Thyroid gland (tissue), 4 donors: ENCODE measurements around the gene RNPEPL1. TPM values are rescaled to one million over a fixed set of nuclear protein-coding genes. Genes with fewer than 3 reads are reported as not detected.

ENCODE experiments used
- DNase-seq, 2 donors: peaks; one replicate each; pipeline ENCODE4 v3.0.0-alpha.2; 2019
- H3K27ac ChIP-seq, 3 donors: fragments of 200-600 bp; sonication (generic); 1 replicate in 2 of 3; 2 replicates in 1 of 3; pipeline ENCODE4 v1.5.1; 2016 to 2019; ENCODE audit warnings: mild to moderate bottlenecking in 1 of 3, moderate library complexity in 1 of 3
- H3K27me3 ChIP-seq: fragments of 200-600 bp; sonication (generic); one replicate; pipeline ENCODE4 v1.5.1; 2019
- H3K36me3 ChIP-seq, 2 donors: fragments of 200-600 bp; sonication (generic); one replicate each; pipeline ENCODE4 v1.5.1; 2016 to 2019
- H3K4me1 ChIP-seq, 2 donors: fragments of 200-600 bp; sonication (generic); one replicate each; pipeline ENCODE4 v1.5.1; 2017 to 2019
- H3K4me3 ChIP-seq, 3 donors: fragments of 200-600 bp; sonication (generic); replicated peaks in 1 of 3; 1 replicate in 2 of 3; 2 replicates in 1 of 3; pipeline ENCODE4 v1.5.1; 2016; ENCODE audit warnings: mild to moderate bottlenecking in 1 of 3
- H3K9me3 ChIP-seq: fragments of 200-600 bp; sonication (generic); one replicate; pipeline ENCODE4 v1.5.1; 2017
- POLR2A ChIP-seq, 2 donors: fragments of 450-650 bp; IDR thresholded peaks; one replicate each; pipeline ENCODE4 v1.6.1; 2017; ENCODE audit warnings: antibody characterized with exemption in 2 of 2, mild to moderate bottlenecking in 2 of 2, moderate library complexity in 1 of 2
- WGBS, 2 donors: methylation state at CpG; one replicate each; pipeline ENCODE4 v1.1.5; 2017; 5-methylcytosine and 5-hydroxymethylcytosine counted together
- intact Hi-C: fragments of 100-400 bp; cut with DNase I; formaldehyde crosslinking; loops from one replicate; pipeline ENCODE4 v1.15.1; 2023
- total RNA-seq, 4 donors: library from RNA; depleted of rRNA; stranded (reverse); fragments of >200 nt; gene quantifications; one replicate each; pipeline ENCODE4 v1.2.3, GENCODE V29; 2016
- TF ChIP-seq, protein P1 (sequence below), 6 experiments: fragments of 200-600 bp in 3 of 6; fragments of 450-650 bp in 3 of 6; sonication (generic) in 3 of 6; IDR thresholded peaks; one replicate each; pipeline ENCODE4 v1.5.1; 2016 to 2019; ENCODE audit warnings: antibody characterized with exemption in 6 of 6, mild to moderate bottlenecking in 2 of 6, inconsistent platforms in 1 of 6, moderate library complexity in 1 of 6

RNPEPL1 gene
- total RNA-seq, 4 donors from 2014 or later: 20.0 to 45.5 (median 37.3) TPM

DNA sequence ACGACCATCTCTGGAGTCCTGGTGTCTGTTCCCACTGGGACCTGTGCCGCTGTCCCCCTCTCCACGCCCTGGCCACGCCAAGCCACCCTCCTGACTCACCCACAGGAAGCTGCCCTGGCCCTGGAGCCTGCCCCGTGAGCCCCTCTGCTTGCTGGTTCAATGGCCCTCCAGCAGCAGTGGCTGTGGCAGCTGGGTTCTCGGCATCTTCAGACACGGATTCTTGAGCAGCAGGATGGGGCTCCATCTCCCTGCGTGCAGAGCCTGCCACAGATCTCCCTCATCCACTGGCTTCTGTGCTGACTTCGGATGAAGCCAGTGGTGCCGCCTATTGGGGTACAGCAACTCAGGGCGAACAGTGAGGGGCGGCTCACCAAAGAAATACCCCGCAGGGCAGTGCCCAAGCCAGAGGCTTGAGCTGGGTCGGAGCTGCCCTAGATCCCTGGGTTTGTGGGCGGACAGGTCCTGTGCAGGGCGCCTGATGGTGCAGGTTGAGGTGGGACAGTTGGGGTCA lies 32.2 kb downstream of the RNPEPL1 start:
- H3K4me3 ChIP-seq: no peak overlapping the region
- peaks cover 0 to 13% of the 10 kb centered on the region in 2 donors for H3K36me3 ChIP-seq
- no peaks in the 10 kb centered on the region for H3K9me3 ChIP-seq
- no peaks in the 10 kb centered on the region for H3K27me3 ChIP-seq
- no peak for TF ChIP-seq POLR2A (IDR thresholded peaks at IDR 0.05)
- peaks cover 0 to 10% of the 10 kb centered on the region in 2 donors for H3K4me1 ChIP-seq
- intact Hi-C loops: no loop called here
- no peak overlapping the region for H3K27ac ChIP-seq
- peak in 1 of 2 donors; percentile 0 for DNase-seq
- 89 to 95% methylated on average over 15 of the region's 16 CpGs for WGBS, 2 donors

DNA sequence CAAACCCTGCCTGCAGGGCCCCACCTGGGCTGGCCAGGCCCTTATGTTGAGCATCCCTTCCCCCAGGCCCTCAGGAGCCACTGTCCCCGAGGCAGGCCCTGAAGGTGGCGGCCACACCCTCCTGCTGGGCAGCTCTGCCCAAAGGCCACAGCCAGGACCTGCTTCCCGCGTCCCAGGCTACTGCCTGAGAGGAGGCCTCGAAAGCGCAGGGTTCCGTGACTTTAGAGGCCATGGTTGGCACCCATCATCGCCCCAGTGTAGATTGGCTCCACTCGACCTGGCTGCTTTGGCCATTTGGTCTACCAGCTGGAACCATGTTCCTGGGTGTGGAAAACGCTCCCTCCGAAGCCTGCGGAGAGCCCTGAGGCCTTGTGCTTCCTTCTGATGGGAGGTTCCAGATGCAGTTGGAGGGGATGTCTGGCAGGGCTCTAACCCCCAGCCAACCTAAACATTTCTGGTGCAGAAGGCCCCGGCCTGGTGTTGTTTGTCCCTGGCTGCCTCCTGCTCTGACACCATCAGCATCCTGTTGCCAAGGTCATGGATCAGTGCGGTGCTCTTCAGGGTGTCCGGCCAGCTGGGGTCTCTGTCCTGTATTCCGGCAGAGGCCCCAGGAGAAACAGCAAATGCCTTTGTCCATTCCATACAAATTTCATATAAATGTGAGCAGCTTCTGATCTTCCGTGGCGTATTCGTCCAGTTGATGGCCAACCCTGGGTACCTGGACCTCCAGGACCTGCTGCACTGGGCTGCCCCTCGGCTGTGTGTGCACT lies 33.0 kb downstream of the RNPEPL1 start:
- H3K4me1 ChIP-seq: peaks cover 0 to 10% of the 10 kb centered on the region in 2 donors
- no peaks in the 10 kb centered on the region for H3K9me3 ChIP-seq
- TF ChIP-seq POLR2A (IDR thresholded peaks at IDR 0.05): no peak
- TF ChIP-seq, protein P1, sequence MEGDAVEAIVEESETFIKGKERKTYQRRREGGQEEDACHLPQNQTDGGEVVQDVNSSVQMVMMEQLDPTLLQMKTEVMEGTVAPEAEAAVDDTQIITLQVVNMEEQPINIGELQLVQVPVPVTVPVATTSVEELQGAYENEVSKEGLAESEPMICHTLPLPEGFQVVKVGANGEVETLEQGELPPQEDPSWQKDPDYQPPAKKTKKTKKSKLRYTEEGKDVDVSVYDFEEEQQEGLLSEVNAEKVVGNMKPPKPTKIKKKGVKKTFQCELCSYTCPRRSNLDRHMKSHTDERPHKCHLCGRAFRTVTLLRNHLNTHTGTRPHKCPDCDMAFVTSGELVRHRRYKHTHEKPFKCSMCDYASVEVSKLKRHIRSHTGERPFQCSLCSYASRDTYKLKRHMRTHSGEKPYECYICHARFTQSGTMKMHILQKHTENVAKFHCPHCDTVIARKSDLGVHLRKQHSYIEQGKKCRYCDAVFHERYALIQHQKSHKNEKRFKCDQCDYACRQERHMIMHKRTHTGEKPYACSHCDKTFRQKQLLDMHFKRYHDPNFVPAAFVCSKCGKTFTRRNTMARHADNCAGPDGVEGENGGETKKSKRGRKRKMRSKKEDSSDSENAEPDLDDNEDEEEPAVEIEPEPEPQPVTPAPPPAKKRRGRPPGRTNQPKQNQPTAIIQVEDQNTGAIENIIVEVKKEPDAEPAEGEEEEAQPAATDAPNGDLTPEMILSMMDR (IDR thresholded peaks at IDR 0.05): no peak
- no peaks in the 10 kb centered on the region for H3K27me3 ChIP-seq
- H3K36me3 ChIP-seq: peaks cover 0 to 13% of the 10 kb centered on the region in 2 donors
- no peak overlapping the region for H3K27ac ChIP-seq
- no peak overlapping the region for H3K4me3 ChIP-seq
- intact Hi-C loops: no loop called here
- no peak for DNase-seq
- 82 to 95% methylated on average over 11 to 12 of the region's 20 CpGs for WGBS, 2 donors

DNA sequence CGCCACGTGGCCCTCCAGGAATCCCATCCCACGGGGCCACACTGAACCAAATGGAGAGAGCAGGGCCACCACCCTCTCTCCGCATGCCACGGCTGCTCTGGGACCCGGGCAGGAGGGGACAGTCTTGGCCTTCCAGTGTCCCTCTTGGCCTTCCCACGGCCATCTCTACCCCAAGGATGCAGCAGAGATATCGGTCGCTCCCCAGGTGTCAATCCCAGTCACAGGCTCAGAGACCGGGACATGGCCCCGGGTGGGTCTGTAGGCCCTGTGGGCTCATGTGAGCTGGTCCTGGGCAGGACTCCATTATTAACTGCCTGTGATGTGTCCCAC lies 33.5 kb downstream of the RNPEPL1 start:
- Histone ChIP-seq H3K4me1 (peaks cover 0 to 10% of the 10 kb centered on the region in 2 donors), H3K27ac (no peak overlapping the region), H3K4me3 (no peak overlapping the region), H3K9me3 (no peaks in the 10 kb centered on the region), H3K27me3 (no peaks in the 10 kb centered on the region), H3K36me3 (peaks cover 0 to 13% of the 10 kb centered on the region in 2 donors)
- intact Hi-C loops: no loop called here
- peak; percentile 0 to 1 for DNase-seq
- WGBS, 2 donors: 90 to 98% methylated on average over 7 to 11 of the region's 11 CpGs
- TF ChIP-seq, protein P1 (IDR thresholded peaks at IDR 0.05): no peak
- TF ChIP-seq POLR2A (IDR thresholded peaks at IDR 0.05): no peak

DNA sequence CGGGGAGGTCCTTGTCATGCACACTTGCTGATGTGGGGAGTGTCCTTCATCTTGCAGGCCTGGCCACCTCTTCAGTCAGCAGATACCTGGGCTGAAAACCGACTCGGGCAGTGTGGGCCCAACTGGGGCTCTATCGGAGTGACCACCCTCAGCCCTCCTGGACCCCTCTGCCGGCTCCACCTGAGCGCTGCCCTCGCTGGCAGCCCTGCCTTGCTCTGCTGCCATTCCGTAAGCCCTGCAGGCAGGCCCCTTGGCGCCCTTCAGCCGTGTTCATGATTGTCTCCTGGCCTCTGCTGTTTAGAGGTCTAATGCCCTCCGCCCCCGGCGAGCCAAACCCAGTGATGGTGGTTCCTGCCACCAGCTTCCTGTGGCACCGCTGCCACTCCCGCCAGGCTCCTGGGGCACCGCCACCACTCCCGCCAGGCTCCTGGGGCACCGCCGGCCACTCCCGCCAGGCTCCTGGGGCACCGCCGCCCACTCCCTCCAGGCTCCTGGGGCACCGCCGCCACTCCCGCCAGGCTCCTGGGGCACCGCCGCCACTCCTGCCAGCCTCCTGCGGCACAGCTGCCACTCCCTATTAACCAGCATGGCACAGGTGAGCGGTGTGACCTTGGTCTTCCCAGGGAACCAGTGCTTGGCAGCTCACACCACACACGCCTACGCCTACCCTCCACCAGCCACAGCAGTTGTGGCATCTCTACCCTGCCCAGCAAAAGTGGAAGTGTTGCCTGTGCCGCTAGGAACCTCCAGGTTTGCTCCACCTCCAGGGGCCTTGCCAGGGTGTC lies 34.2 kb downstream of the RNPEPL1 start:
- Histone ChIP-seq H3K9me3 (no peaks in the 10 kb centered on the region), H3K27ac (no peak overlapping the region), H3K4me3 (no peak overlapping the region), H3K36me3 (peaks cover 0 to 13% of the 10 kb centered on the region in 2 donors), H3K27me3 (no peaks in the 10 kb centered on the region), H3K4me1 (peaks cover 0 to 10% of the 10 kb centered on the region in 2 donors)
- intact Hi-C loops: no loop called here
- 90 to 92% methylated on average over 24 to 30 of the region's 32 CpGs for WGBS, 2 donors
- peak; percentile 0 to 1 for DNase-seq
- no peak for TF ChIP-seq POLR2A (IDR thresholded peaks at IDR 0.05)
- TF ChIP-seq, protein P1 (IDR thresholded peaks at IDR 0.05): no peak

DNA sequence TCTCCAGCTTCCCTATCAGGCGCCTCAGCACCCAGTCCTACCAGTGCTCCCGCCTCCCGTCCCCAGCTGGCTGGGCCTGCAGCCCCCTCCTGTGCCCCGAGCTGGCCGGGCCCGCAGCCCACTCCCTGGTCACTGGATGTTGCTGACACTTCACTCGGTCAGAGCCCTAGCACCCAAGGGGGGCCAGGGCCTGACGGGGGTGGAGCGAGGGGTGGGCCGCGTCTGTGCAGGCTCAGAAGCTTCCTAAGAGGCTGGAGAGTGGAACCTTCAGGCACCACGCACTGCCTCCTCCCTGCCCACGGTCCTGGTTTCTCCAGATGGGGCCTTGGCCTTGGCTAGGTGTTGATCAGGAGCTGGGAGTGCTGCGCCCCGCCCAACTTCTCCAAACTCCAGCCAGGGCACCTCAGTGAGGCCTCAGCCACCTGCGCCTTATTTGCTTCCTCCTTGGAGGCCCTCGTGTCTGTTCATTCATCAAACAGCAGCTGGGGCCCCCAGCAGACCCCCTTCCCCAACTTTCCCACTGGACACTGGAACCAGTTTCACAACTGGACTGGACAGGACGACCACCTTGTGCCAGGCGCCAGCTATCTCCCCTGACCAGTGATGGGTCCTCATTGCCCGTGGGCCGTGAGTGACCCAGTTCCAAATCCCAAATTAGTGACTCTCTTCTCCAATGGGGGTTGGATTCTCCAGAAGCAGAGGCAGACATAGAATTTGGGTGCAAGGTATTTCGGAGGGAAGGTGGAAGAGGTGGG lies 35.0 kb downstream of the RNPEPL1 start:
- H3K4me1 ChIP-seq: peaks cover 0 to 10% of the 10 kb centered on the region in 2 donors
- H3K27ac ChIP-seq: no peak overlapping the region
- no peaks in the 10 kb centered on the region for H3K9me3 ChIP-seq
- DNase-seq: peak in 1 of 2 donors; percentile 0
- peaks cover 0 to 9% of the 10 kb centered on the region in 2 donors for H3K36me3 ChIP-seq
- TF ChIP-seq POLR2A (IDR thresholded peaks at IDR 0.05): no peak
- TF ChIP-seq, protein P1 (IDR thresholded peaks at IDR 0.05): no peak
- intact Hi-C loops: no loop called here
- no peaks in the 10 kb centered on the region for H3K27me3 ChIP-seq
- no peak overlapping the region for H3K4me3 ChIP-seq
- WGBS, 2 donors: 82 to 92% methylated on average over 8 to 21 of the region's 22 CpGs
